K562 (cell line): ENCODE results near the gene WFDC6. TPM values are rescaled to one million over a fixed set of nuclear protein-coding genes. Genes with fewer than 3 reads are reported as not detected.
A peak's percentile ranks its signal among the peaks of the same experiment; 100 is the strongest.

ENCODE experiments used
- ATAC-seq: fragments of 200-7000 bp; cut with Tn5 transposase; 3 replicates; pipeline ENCODE4 v1.9.1; 2020; ENCODE audit warnings: moderate library complexity
- BruUV-seq: library from RNA; stranded (reverse); fragments of 400-500 nt; replicated peaks from 2 replicates; lab custom pipeline; 2021; lab: Mats Ljungman, UMichigan
- CTCF ChIA-PET: fragments of 300-600 bp; formaldehyde crosslinking; extraction: SDS; loops from one replicate; lab custom pipeline; 2021; ENCODE audit warnings: low intra/inter-chr PET ratio; lab: Yijun Ruan, JAX
- POLR2A ChIA-PET: fragments of 300-600, 350-650 bp; sonication (Branson Sonifier 250); formaldehyde crosslinking; extraction: SDS; loops from one replicate; lab custom pipeline; 2021; ENCODE audit warnings: antibody characterized with exemption, inconsistent platforms; lab: Yijun Ruan, JAX
- DNase-seq, 4 experiments: peaks; one replicate each; pipeline versions ENCODE4 v3.0.0 to v3.0.0-alpha.2; 2011 to 2018; ENCODE audit warnings: low spot score in 3 of 4, mixed read lengths in 3 of 4; ENCODE audit errors: extremely low read depth in 1 of 4
- FAIRE-seq: peaks from 2 replicates; lab custom pipeline; 2011; peaks lifted over from hg19 to GRCh38; lab: Jason Lieb, UNC
- H2AFZ ChIP-seq: 2 replicates; pipeline ENCODE4 v1.6.0; 2011; ENCODE audit warnings: low read depth, low read length, control low read depth, inconsistent platforms
- H3K27ac ChIP-seq: fragments of 200-600 bp; 3 replicates; pipeline ENCODE4 v1.8.0; 2011; ENCODE audit warnings: low read depth, mild to moderate bottlenecking, control low read depth, inconsistent platforms, low read length, moderate library complexity, mixed read lengths; ENCODE audit errors: extremely low read depth
- H3K27me3 ChIP-seq, 2 experiments: fragments of 300-600 bp in 1 of 2; 2 replicates in 1 of 2; 3 replicates in 1 of 2; pipeline versions ENCODE4 v1.6.0 to v1.8.0; 2011; ENCODE audit warnings: inconsistent platforms in 2 of 2, low read length in 2 of 2, mild to moderate bottlenecking in 1 of 2, mixed read lengths in 1 of 2, moderate library complexity in 1 of 2; ENCODE audit not compliant: control insufficient read depth in 2 of 2, insufficient read depth in 2 of 2
- H3K36me3 ChIP-seq: fragments of 300-600 bp; 3 replicates; pipeline ENCODE4 v1.8.0; 2011; ENCODE audit warnings: mild to moderate bottlenecking, low read length, inconsistent platforms; ENCODE audit not compliant: control insufficient read depth, insufficient read depth
- H3K4me1 ChIP-seq, 2 experiments: fragments of 200-600 bp in 1 of 2; replicated peaks in 1 of 2; 2 replicates in 1 of 2; 3 replicates in 1 of 2; pipeline versions ENCODE4 v1.5.1 to v1.8.0; 2011; ENCODE audit warnings: inconsistent platforms in 2 of 2, low read length in 2 of 2, mild to moderate bottlenecking in 1 of 2, mixed read lengths in 1 of 2, moderate library complexity in 1 of 2; ENCODE audit not compliant: control insufficient read depth in 2 of 2, insufficient read depth in 2 of 2
- H3K4me2 ChIP-seq: 2 replicates; pipeline ENCODE4 v1.6.1; 2011; ENCODE audit warnings: low read length, control low read depth, inconsistent platforms, mixed read lengths; ENCODE audit not compliant: insufficient read depth
- H3K4me3 ChIP-seq: fragments of 200-600 bp; sonication (generic), shearing (Covaris generic); 2 replicates; pipeline ENCODE4 v1.5.1; 2016; ENCODE audit warnings: control low read depth, inconsistent platforms
- H3K79me2 ChIP-seq: fragments of 200-600 bp; 3 replicates; pipeline ENCODE4 v1.8.0; 2011; ENCODE audit warnings: low read length, inconsistent platforms; ENCODE audit not compliant: control insufficient read depth, insufficient read depth
- H3K9ac ChIP-seq, 2 experiments: 2 replicates each; pipeline versions ENCODE4 v1.6.0 to v1.6.1; 2011; ENCODE audit warnings: low read depth in 2 of 2, low read length in 2 of 2, control low read depth in 1 of 2, inconsistent platforms in 1 of 2, mild to moderate bottlenecking in 1 of 2, mixed read lengths in 1 of 2; ENCODE audit not compliant: insufficient read depth in 1 of 2
- H3K9me1 ChIP-seq: one replicate; pipeline ENCODE4 v1.6.0; 2011; ENCODE audit warnings: inconsistent platforms, mild to moderate bottlenecking, low read length, moderate library complexity; ENCODE audit not compliant: control insufficient read depth, insufficient read depth
- H3K9me3 ChIP-seq: replicated peaks from 2 replicates; pipeline ENCODE4 v1.5.1; 2011; ENCODE audit warnings: low read depth, low read length, inconsistent platforms; ENCODE audit not compliant: control insufficient read depth, insufficient read depth
- H4K20me1 ChIP-seq: replicated peaks from 2 replicates; pipeline ENCODE4 v1.6.1; 2011; ENCODE audit warnings: low read length, inconsistent platforms, mixed read lengths; ENCODE audit not compliant: control insufficient read depth, insufficient read depth
- CBX5 ChIP-seq: IDR thresholded peaks from 2 replicates; pipeline ENCODE4 v1.6.1; 2014; ENCODE audit warnings: low read depth, borderline replicate concordance
- HSF4 ChIP-seq: fragments of 250-450 bp; sonication (Bioruptor Pico); IDR thresholded peaks from 2 replicates; pipeline ENCODE4 v2.1.2; 2022; ENCODE audit warnings: mild to moderate bottlenecking, moderate library complexity, borderline replicate concordance
- ILF3 ChIP-seq: fragments of 450-650 bp; IDR thresholded peaks from 2 replicates; pipeline ENCODE4 v1.6.1; 2018; ENCODE audit warnings: antibody characterized with exemption, mild to moderate bottlenecking, moderate library complexity, borderline replicate concordance
- TCF15 ChIP-seq: fragments of 250-450 bp; sonication (Bioruptor Pico); IDR thresholded peaks from 2 replicates; pipeline ENCODE4 v1.8.0; 2022; ENCODE audit warnings: moderate library complexity, mild to moderate bottlenecking, inconsistent platforms
- THRAP3 ChIP-seq: fragments of 450-650 bp; IDR thresholded peaks from 2 replicates; pipeline ENCODE4 v1.6.1; 2016; ENCODE audit warnings: mild to moderate bottlenecking, inconsistent platforms, borderline replicate concordance
- ZBTB7A ChIP-seq: IDR thresholded peaks from 2 replicates; pipeline ENCODE4 v1.6.1; 2011; ENCODE audit warnings: low read depth, mild to moderate bottlenecking, low read length, moderate library complexity, borderline replicate concordance; ENCODE audit not compliant: control insufficient read depth
- ZFPM2 ChIP-seq: fragments of 250-450 bp; sonication (Bioruptor Pico); IDR thresholded peaks from 2 replicates; pipeline ENCODE4 v1.5.1; 2022; ENCODE audit warnings: mild to moderate bottlenecking
- ZHX1 ChIP-seq: fragments of 150-350 bp; conservative IDR thresholded peaks from 2 replicates; pipeline ENCODE4 v1.6.1; 2014; ENCODE audit warnings: low read length
- ZNF551 ChIP-seq: fragments of 250-450 bp; sonication (Bioruptor Pico); IDR thresholded peaks from 2 replicates; pipeline ENCODE4 v1.5.0; 2021; ENCODE audit warnings: mild to moderate bottlenecking, moderate library complexity
- WGBS: fragments of 100-300 bp; shearing (Covaris generic); methylation state at CpG from one replicate; pipeline ENCODE4 v1.1.6; 2016; ENCODE audit warnings: low coverage, mixed read lengths; ENCODE audit not compliant: insufficient coverage; ENCODE audit errors: missing lambda C conversion rate; 5-methylcytosine and 5-hydroxymethylcytosine counted together
- in situ Hi-C: fragments of 300-500 bp; cut with MboI; formaldehyde crosslinking; loops from 4 replicates; pipeline ENCODE4 v1.15.0; 2018; ENCODE audit warnings: inconsistent platforms, mixed read lengths
- intact Hi-C: fragments of 100-400 bp; cut with micrococcal nuclease; formaldehyde crosslinking; loops from 2 replicates; pipeline ENCODE4 v1.14.2; 2022
- polyA plus RNA-seq, 8 experiments: library from polyadenylated mRNA; depleted of rRNA in 4 of 8; stranded (reverse) in 5 of 8; unstranded in 3 of 8; fragments of >200 nt; fragmentation: Nextera tagmentation in 2 of 8; fragmentation: Illumina TruSeq in 1 of 8; extraction: Ambion mirVana in 2 of 8; extraction: Trizol in 1 of 8; gene quantifications; 2 replicates each; pipeline versions ENCODE4 v1.2.1 to v1.2.3, GENCODE V29; 2011 to 2014; ENCODE audit warnings: inconsistent platforms in 1 of 8, missing spikeins in 1 of 8
- total RNA-seq, 7 experiments: library from RNA; depleted of rRNA in 6 of 7; stranded (reverse); fragments of >200 nt in 6 of 7; fragmentation: Illumina TruSeq in 2 of 7; extraction: Trizol in 2 of 7; gene quantifications; 2 replicates each; pipeline versions ENCODE4 v1.2.1 to v1.2.3, GENCODE V29; 2011 to 2021; ENCODE audit warnings: low replicate concordance in 1 of 7
- TF ChIP-seq, protein P1 (sequence below), 3 experiments: IDR thresholded peaks in 2 of 3; conservative IDR thresholded peaks in 1 of 3; 2 replicates each; pipeline ENCODE4 v1.5.1; 2011 to 2012; ENCODE audit warnings: low read length in 3 of 3, mild to moderate bottlenecking in 3 of 3, control low read depth in 2 of 3, improper control_type of control experiment in 1 of 3, inconsistent platforms in 1 of 3, low read depth in 1 of 3, mixed read lengths in 1 of 3, moderate library complexity in 1 of 3; ENCODE audit not compliant: insufficient read depth in 2 of 3
- TF ChIP-seq, protein P2 (sequence below): IDR thresholded peaks from 3 replicates; pipeline ENCODE4 v1.6.1; 2011; ENCODE audit warnings: borderline replicate concordance, mild to moderate bottlenecking; ENCODE audit not compliant: insufficient read length, insufficient read depth

The WFDC6 gene
- total and polyA plus RNA-seq, 9 of the 15 experiments (the other 6 are each of a cell fraction or from before 2014, with no cell fraction given) = not detected

DNA sequence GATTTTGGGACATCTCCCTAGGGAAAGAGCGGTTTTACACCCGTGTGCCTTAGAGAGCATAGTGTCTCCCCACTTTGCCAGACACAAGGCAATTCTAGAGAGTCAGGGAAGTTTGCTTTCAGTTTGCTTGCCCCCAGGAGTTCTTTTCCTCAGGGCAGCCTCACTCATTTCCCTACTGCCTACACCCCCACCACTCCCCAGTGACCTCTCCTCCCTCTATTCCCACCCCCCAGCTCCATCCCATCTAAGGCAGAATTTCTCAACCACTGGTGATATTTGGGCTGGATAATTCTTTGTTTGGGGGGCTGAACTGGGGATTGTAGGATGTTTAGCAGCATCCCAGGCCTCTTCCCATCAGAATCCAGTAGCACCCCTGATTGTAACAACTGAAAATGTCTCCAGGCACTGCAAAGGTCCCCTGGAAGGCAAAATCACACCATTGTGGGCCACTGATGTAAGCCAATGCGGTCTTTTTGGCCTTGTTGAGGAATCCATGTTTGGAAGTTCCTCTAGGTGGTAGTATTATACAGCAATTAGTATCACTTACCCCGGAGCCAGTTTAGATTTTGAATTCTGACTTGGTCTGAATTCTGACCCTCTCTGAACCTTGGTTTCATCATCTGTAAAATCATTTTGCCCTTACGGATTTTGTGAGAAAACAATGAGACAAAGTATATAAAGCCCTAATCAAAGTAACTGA is 6.6 kb upstream of the WFDC6 start (continued):
- TF ChIP-seq, protein P1, sequence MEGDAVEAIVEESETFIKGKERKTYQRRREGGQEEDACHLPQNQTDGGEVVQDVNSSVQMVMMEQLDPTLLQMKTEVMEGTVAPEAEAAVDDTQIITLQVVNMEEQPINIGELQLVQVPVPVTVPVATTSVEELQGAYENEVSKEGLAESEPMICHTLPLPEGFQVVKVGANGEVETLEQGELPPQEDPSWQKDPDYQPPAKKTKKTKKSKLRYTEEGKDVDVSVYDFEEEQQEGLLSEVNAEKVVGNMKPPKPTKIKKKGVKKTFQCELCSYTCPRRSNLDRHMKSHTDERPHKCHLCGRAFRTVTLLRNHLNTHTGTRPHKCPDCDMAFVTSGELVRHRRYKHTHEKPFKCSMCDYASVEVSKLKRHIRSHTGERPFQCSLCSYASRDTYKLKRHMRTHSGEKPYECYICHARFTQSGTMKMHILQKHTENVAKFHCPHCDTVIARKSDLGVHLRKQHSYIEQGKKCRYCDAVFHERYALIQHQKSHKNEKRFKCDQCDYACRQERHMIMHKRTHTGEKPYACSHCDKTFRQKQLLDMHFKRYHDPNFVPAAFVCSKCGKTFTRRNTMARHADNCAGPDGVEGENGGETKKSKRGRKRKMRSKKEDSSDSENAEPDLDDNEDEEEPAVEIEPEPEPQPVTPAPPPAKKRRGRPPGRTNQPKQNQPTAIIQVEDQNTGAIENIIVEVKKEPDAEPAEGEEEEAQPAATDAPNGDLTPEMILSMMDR (IDR thresholded peaks at IDR 0.05 in 2 of 3, conservative IDR thresholded peaks at IDR 0.05 in 1 of 3; ENCODE audit: insufficient read depth in 2 of 3, low read depth in 1 of 3, low read length in 3 of 3) = peak; percentile 34 to 59 (median 47); a peak in 3 of 6 replicates
- no peak for TF ChIP-seq ILF3
- TF ChIP-seq, all 486 proteins: peak for 3

DNA sequence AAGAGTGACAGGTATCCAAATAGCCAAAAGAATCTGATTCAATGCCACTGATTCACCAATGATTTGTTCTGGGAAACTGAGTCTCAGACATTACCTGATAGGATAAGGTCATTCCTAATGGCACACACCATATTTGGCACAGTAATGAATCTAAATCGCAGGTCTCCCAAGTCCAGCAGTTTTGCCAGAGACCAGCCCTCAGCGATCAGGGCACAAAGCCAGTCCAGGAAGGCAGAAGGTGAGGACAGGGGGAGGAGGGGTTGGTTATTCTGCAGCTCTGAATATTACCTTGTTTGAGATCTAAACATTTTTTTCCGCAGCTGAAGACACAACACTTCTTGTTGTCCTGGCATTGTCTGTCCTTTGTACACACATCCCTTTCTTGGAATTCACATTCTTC is 6.1 kb upstream of the WFDC6 start:
- Histone ChIP-seq H2AFZ (no peak overlapping the region), H3K27me3 (peaks cover 0 to 7% of the 10 kb centered on the region in 2 experiments; a peak in 2 of 5 replicates), H3K79me2 (no peaks in the 10 kb centered on the region), H3K9ac (no peak overlapping the region), H3K36me3 (no peaks in the 10 kb centered on the region), H4K20me1 (no peaks in the 10 kb centered on the region), H3K9me3 (no peaks in the 10 kb centered on the region), H3K27ac (no peak overlapping the region), H3K4me2 (no peak overlapping the region), H3K4me3 (no peak overlapping the region), H3K9me1 (no peaks in the 10 kb centered on the region), H3K4me1 (no peaks in the 10 kb centered on the region)
- 0% methylated on average over 3 of the region's 3 CpGs for WGBS
- ChIA-PET POLR2A (interaction anchor here (0.6 kb wide), 2 partner anchors 10 to 405 kb away, joined by 3 to 4 read pairs; no protein-coding TSS in a partner anchor), CTCF (interaction anchor here (0.6 to 2.7 kb wide), 2 partner anchors 226 to 602 kb away, joined by 4 to 24 read pairs; no protein-coding TSS in a partner anchor)
- DNase-seq (no peak), ATAC-seq (no peak), FAIRE-seq (no peak)
- intact Hi-C loops (loop anchor here (10.0 kb wide), 1 partner anchor 231 kb away; no protein-coding TSS in a partner anchor), in situ Hi-C loops (no loop called here)
- no TSS peak for BruUV-seq
- TF ChIP-seq ZFPM2 (CRISPR knock-in tag) (no peak), TCF15 (CRISPR knock-in tag) (no peak), ZBTB7A (no peak), ZHX1 (no peak), CBX5 (no peak), THRAP3 (no peak), HSF4 (CRISPR knock-in tag) (no peak), ZNF551 (CRISPR knock-in tag) (no peak)
- TF ChIP-seq, protein P2, sequence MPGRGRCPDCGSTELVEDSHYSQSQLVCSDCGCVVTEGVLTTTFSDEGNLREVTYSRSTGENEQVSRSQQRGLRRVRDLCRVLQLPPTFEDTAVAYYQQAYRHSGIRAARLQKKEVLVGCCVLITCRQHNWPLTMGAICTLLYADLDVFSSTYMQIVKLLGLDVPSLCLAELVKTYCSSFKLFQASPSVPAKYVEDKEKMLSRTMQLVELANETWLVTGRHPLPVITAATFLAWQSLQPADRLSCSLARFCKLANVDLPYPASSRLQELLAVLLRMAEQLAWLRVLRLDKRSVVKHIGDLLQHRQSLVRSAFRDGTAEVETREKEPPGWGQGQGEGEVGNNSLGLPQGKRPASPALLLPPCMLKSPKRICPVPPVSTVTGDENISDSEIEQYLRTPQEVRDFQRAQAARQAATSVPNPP = no peak
